Superior temporal gyrus (tissue), 1 donor: ENCODE measurements around the gene OPA1.

Source experiments
- DNase-seq: peaks from one replicate; pipeline ENCODE4 v3.0.0-alpha.2; 2016; ENCODE audit errors: extremely low spot score

Gene OPA1

DNA sequence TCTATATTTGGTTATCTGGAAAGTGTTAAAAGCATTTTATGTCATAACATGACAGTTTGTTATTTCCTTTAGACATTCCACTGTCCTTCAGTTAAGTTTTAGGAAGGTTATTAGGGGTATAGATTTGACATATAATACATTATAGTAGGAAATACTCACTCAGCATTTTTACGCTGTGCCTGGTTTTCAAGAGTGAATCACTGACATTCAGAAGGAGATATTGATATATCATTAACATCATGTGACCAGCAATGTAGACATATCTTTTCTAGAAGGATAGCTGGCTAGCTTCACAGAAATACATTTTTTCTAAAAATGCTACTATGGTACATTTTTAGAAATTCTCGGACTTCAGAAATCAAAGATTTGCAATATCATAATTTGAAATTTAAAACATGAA, 57.6 kb downstream of the OPA1 start:
- no peak for DNase-seq

DNA sequence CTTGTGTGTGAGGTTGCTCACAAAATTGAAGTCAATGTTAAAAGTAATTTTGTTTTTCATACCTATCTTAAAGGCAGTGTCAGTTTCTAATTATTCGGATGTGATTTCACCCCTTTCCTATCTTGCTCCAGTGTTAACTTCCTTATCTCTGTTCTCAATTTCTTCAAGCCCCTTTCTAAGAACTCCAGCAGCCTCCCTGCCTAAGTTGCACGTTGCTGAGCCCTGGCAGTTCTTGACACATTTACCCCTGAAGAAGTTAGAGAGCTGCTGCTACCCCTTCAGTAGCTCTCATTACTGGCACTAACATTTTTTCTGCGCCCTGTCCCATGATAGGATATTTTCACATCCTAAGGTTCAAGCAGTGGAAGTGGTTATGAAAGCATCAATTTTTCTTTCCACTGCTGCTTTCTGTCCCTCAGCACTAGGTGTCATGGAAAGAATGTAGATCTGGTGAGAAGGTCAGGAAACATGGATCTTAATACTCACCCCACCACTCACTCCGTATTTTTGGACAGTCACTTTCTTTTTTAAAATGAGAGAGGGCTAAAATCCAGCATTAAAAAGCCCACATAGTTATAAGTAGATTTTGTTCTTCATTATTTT, 62.9 kb downstream of the OPA1 start:
- no peak for DNase-seq

DNA sequence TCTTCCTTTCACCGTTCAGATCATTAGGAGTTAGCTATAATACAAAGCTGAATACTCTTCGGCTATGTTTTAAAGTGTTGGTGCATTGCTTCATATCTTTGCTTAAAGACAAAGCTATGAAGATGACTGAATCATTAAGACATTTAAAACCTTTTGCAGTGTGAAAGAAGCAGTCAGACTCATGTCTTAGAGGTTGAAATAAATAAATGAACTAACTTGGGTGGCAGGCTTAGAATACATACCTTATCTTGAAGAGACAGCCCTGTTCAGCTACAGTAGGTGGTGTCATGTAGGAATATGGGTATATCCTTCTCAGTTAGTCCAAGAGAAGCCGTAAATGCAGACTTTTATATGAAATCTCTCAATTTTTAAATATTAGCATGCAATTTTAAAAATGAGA, 63.4 kb downstream of the OPA1 start:
- DNase-seq, result no peak

DNA sequence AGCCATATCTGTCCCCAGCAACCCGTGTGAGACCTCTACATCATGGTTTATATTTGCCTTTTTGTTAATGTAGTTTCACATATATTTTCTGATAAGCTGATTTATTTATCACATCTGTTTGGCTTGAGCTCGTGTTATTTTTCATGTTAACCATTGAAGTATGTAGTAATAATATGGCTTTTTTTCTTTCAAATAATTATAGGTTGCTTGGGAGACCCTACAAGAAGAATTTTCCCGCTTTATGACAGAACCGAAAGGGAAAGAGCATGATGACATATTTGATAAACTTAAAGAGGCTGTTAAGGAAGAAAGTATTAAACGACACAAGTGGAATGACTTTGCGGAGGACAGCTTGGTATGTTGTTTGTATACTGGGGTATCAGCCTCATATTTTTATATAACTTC, 63.9 kb downstream of the OPA1 start:
- DNase-seq, result no peak

DNA sequence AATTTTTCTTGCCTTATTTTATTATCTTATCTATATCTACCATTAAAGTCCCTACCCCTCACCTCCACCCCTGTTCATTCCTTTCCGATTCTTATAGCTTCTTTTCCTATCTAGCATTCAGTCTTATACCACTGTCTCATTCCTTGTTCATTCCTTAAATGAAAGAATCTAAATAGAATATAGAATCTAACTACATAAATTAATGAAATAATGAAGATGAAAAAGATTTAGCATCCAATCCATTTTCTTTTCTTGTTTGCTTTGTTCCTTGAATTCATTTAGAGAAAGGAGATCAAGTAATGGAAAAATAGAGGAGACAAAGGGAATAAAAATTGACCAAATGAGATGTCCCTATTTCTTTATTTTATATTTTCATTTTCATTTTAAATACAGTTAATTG, 67.2 kb downstream of the OPA1 start:
- no peak for DNase-seq

DNA sequence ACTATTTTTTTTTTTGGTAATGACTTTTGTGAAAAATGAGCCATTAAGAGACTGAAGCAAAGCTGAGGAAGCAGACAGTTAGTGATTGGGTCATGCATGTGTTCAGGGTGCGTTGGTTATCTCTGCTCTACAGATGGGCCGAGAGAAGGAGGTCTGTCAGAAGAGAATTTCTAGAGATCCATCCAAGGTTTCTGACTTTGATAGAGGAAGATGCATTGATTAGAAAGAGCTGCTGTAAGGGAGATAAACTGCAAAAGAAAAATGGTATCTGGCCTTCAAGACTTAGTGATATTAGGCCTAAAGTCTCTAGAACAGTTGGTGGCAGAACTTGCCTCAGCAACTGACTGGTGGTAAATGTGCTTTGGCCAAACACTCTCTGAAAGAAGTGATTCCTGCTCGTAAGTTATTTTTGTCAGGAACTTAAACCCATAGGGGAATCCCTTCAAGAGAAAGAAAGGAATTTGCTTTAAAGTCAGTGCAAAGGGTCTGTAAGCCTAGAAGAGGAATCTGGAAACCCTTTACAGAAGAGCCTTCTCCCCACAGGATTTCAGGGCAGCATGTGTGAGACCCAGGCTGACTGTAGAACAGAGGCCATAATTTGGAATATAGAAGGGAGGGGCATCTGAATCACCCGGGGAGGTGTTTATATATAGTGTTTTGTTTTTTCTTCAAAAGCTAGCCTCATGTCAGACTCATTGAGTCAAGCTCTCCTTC, 67.8 kb downstream of the OPA1 start:
- no peak for DNase-seq

DNA sequence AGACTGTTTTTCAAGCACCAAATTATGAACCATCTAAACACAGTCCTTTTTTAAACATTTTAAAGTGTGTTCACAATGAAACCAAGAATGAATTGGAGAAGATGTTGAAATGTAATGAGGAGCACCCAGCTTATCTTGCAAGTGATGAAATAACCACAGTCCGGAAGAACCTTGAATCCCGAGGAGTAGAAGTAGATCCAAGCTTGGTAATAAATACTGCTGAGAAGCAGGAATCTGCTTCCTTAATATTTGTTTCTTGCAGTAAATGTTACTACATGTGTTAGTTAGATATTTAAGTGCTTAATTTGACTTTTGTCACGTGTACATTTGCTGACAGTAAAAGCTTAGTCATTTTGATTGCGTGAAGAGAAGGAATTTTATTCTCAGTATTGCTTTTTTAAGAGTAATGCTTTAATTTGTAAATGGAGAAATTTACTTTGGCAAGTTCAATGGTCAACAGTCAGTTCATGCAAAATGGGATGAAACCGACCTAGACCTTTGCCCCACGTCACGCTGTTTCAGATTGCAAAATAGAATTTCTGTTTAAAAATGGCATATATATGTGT, 69.8 kb downstream of the OPA1 start:
- no peak for DNase-seq

DNA sequence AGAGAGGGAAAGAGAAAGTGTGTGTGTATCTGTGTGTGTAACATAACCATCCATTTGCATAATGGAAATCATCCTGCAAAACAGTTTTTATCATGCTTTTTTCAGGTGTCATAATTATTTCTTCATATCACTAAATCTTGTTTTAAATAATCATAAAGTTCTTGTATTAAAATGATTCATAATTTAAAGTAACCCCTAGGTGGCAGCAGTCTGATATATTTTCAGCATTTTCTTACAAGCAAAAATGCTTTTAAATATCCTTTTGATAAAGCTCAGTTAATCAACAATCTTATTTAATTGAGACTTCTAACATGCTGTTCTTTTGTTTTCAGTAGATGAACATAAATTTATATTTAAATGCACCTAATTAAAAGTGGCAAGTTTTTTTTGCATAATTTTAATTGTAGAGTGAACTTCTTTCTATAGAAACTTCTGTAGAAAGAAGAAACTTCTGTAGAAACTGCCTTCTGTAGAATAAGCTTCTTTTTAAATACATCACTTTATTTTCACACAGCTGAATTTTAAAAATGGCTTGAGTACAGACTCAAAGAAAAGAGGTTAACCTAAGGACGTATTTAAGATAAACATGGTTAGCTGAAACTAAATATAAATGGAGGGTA, 72.5 kb downstream of the OPA1 start:
- DNase-seq, result peak; percentile 67

DNA sequence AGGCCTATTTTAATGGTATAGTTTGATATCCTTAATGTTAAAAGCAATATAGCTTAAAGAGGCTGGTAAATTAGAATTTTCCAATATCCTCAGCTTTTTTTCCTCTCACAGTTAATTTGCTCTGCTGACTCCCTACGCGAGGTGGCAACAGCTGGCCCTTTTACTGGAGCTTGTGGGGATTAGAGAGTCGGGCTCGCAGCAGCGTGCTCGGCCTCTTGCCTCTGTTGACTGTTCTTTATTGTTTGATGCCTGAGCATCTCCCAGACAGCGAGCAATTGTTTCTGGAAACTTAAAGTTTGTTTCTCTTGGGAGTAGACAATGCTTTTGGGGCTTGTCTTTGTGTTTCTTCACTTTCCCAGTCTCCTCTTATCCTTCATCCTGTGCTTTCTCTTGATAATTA, 80.8 kb downstream of the OPA1 start:
- DNase-seq, result peak; percentile 63

DNA sequence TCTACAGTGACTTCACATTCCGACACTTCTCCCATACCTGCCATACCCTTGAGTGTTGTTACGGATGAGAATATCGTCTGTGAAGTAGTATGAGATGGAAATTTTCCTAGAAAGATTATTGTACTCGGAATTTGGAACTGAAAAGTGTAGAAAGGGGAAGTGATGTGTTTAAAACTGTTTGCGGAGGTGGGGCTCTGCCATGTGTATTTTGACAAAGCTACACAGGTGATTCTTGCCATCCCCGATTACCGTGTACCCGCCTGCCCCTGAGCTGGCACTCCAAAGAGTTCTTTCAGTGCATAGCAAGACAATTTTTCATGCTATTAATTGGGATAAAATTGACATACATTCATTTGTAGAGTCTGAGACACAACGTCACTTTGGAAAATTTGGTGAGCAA, 81.7 kb downstream of the OPA1 start:
- DNase-seq, result no peak

DNA sequence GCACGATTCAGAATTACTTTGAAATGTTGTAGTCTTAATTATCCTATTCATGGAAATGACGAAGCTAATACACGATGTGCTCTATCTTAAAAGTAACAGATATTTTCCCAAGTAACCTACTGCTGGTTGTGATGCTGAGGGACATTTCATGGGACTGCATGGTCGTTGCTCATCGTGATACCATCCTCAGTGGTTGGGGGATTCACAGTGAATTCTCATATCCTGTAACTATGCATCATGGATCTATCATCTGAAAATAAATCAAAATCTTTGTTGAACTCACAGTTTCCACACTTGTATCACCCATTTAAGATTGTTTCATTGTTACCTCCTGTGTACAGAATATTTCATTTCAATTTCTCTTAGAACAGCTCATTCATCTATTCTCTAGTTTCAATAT, 84.7 kb downstream of the OPA1 start:
- no peak for DNase-seq

DNA sequence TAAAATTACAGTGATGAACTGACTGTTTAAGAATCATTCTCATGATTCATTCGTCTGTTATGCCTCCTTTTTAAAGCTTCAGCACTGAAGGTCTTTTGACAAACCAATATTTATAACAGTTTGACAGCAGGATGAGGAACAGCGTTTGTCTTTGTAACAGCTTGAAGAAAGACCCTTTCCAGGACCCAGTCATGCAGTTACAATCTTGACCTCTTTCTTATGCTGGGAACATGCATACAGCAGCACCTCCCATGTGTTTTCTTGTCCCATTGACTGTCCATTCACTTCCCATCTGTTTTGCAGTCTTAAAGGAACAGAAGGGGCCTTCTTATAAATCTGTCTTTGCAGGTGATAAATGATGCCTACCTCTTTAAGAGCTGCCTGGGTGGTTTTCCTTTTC, 87.2 kb downstream of the OPA1 start:
- DNase-seq, result no peak

DNA sequence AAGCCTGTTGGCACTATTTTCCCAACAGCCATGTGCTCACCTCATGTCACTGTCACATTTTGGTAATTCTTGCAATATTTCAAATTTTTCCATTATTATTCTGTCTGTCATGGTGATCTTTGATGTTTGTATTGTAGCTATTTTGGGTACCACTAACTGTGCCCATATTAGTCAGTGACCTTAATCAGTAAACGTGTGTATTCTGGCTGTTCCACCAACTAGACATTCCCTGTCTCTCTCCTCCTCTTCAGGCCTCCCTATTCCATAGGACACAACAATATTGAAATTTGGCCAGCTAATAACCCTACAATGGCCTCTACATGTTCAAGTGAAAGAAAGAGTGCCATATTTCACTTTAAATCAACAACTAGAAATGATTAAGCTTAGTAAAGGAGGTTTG, 88.6 kb downstream of the OPA1 start:
- no peak for DNase-seq

DNA sequence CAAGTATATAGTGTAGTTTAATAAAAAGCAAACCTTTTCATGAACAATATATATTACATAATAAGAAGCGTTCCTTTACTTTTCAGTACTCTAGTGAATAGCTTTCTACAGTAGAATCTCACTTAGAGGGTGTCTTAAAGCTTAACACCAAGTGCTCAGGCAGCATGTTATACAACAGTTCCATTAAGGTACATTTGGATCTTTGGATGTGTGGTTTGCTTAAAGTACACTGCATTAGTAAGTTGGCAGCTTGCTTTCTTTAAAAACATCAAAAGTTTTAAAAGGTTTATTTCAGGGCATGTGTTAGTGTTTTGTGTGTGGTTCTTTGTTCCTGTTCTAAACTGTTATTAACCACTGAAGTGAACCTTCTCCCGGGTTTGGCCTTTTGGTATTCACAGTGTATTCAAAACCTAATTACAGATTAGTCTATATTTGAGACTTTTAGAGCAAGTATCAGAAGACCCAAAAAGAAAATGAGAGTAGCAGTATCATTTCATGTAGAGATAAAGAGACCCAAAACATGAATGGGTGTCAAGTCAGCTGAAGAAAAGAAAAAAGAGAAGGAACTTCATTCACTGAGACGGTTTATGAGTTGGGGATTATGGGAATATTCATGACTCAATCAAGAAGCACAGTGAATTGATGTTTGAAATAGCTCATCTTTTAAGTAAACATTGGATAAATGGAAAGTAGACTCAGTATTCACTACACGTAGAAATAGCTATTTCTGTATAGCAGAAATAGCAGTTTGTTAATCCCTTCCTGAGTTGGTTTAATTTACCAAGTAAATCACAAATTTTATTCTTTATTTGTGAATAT, 93.9 kb downstream of the OPA1 start:
- peak; percentile 71 for DNase-seq

DNA sequence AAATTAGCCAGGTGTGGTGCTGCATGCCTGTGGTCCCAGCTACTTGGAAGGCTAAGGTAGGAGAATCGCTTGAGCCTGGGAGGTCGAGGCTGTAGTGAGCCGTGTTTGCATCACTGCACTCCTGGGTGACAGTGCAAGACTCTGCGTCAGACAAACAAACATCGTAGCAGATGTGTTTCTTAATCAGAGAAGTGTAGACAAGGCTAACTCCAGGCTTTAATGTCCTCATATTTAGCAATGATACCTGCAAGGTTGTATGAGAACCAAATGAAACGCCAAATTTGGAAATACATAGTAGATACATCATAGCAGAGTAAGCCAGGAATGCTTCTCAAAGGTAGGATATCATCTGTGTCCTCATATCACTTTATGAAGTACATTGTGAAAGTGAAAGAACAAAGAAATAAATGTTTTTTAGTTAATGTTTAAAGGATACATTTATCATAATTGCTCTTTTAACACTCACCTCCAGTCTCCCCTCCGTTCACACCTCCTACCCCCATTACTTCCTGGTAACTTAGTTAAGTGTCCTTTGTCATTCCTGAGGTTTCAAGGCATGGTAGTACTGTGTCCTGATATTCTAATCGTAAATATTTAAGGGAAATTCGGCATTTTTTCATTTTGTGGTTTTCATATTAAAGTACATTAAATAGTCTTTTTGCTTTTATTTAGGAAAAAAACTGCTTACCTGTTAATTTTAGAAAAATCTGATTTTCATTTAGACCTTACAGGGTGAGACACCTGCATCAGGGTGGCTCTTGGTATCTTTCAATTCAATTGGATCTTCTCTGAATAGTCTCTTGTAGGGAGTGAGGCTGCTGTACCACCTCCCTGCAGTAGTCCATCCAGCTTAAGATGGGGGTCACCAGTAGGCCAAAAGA, 96.1 kb downstream of the OPA1 start:
- no peak for DNase-seq

DNA sequence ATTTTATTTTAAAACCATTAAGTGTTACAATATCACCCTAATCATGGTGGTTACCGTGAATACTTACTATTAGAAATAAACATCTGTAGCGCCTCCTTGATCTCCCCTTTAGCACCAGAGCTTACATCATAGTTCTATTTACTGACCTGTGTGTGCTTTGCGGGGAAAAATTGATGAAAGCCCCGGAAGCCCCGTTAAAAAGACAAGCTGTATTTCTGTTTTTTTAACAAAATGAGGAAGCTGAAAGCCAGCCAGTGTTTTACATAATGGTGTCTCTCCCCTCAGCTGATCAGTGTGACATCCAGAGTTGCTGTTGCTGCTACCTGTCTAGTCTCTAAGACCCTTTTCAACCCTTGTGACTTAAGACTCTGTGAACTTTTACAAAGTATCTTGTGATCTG, 100.8 kb downstream of the OPA1 start:
- no peak for DNase-seq

DNA sequence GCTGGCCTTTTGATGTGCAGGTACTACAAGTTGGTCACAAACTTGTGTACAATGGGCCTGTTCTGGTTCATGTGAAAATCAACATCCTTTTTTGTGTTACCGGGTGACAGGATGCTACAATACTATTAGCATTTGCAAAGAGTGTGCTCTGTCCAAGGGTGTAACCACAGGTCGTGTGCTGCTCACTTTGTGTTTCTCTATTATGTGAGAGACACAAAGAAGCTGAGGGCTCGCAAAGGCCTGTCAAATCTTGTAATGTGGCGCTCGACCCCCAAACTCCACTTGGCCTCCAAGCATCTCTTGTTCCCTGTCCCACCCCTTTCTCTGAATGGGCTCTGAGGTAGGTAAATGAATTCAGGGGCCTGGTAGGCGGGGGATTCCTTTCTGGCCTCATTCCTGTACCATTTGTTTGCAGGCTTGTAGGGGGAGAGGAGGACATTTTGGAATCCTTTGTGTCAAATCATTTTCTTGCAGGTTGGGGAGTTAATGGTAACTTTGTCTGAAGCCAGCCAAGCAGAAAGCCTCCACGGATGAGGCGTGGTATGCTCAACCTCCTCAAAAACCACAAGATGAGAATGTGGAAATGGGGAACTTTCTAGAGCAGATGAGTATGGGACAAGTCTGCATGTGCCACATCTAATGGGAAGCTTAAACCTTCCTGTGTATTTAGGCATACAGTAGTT, 109.1 kb downstream of the OPA1 start:
- DNase-seq, result no peak

DNA sequence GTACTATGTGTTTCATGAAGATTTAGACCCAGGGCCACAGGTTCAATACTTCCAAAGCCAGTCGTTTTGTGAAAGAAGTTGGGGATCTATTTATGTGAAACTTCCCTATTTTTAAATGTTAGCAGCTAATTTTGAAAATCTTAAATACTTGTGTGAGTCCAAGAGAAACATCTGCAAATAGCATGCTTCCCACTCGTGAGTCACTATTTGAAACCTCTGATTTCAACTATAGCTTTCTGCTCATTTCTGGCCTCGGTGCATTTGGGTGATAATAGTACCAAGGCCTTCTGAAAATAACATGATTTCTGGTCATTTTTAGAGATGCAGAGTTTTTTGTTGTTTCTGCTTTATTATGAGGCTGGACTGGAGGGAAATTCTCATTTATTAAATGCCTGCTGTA, 110.0 kb downstream of the OPA1 start:
- no peak for DNase-seq

DNA sequence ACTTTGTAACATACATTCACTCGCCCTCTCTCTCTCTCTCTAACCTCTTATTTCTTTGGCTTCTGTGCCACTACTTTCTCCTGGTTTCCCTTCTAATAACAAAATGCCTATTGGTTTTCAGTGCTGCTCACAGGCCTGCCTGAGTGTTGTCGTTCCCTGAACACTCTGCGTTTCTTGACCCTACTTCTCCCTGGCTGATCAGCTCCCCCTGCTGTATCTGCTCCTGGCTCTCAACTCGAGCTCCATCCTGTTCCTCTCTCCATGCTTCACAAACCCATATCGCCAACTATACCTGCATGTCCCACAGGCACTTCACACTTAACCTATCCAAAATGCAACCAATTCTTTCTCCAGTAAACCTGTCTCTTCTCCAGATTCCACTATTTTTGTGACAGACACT, 111.4 kb downstream of the OPA1 start:
- no peak for DNase-seq

DNA sequence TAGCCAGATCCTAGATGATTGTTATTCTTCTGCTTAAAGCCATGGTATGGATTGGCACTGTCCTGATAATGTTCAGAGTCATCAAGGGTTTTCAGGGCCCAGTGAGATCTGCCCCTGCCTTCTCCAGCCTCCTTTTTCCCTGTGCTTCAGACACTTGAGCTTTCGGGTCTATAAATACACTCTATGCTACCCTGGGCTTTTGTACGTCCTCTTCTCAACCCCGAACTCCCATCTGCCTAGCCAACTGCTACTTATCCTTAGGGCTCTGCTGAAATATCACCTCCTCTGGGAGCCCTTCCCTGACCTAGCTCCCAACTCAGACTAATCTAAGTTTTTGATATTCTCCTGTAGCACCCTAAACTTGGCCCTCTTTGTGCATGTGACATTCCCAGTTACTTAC, 115.3 kb downstream of the OPA1 start:
- DNase-seq, result no peak
